WTC11 (cell line): ENCODE results near the gene TWF2. TPM values are rescaled to one million over a fixed set of nuclear protein-coding genes. Genes with fewer than 3 reads are reported as not detected.

Source experiments
- ATAC-seq: fragments of 200-7000 bp; cut with Tn5 transposase; 2 replicates; pipeline ENCODE4 v1.10.0; 2021; ENCODE audit warnings: mild to moderate bottlenecking, moderate library complexity
- CTCF ChIA-PET: fragments of 300-600 bp; sonication (Branson Sonifier 250); formaldehyde crosslinking; loops from one replicate; lab custom pipeline; 2021; ENCODE audit warnings: antibody characterized with exemption; lab: Charles Lee
- POLR2A ChIA-PET: fragments of 350-600 bp; sonication (Branson Sonifier 250); formaldehyde crosslinking; loops from one replicate; lab custom pipeline; 2021; ENCODE audit warnings: antibody characterized with exemption; lab: Charles Lee
- DNase-seq: peaks from one replicate; pipeline ENCODE4 v3.0.0; 2021; ENCODE audit warnings: low spot score
- H3K27ac Mint-ChIP-seq: 2 replicates; pipeline ENCODE4 v1.8.0; 2021; ENCODE audit warnings: mixed read lengths
- H3K27me3 Mint-ChIP-seq: 2 replicates; pipeline ENCODE4 v1.8.0; 2021; ENCODE audit warnings: low read depth, mild to moderate bottlenecking, moderate library complexity, mixed read lengths
- H3K36me3 Mint-ChIP-seq: 2 replicates; pipeline ENCODE4 v1.8.0; 2021; ENCODE audit warnings: mixed read lengths
- H3K4me1 Mint-ChIP-seq: 2 replicates; pipeline ENCODE4 v1.8.0; 2022; ENCODE audit warnings: mixed read lengths
- H3K4me3 Mint-ChIP-seq: 2 replicates; pipeline ENCODE4 v1.8.0; 2021; ENCODE audit warnings: mild to moderate bottlenecking, moderate library complexity, mixed read lengths
- H3K9me3 Mint-ChIP-seq: 2 replicates; pipeline ENCODE4 v1.8.0; 2021; ENCODE audit warnings: mixed read lengths
- GRHL2 ChIP-seq: fragments of 250-450 bp; sonication (Bioruptor Pico); IDR thresholded peaks from 2 replicates; pipeline ENCODE4 v1.8.0; 2022; ENCODE audit warnings: mild to moderate bottlenecking, moderate library complexity; ENCODE audit not compliant: insufficient replicate concordance, severe bottlenecking
- MXD4 ChIP-seq: fragments of 250-450 bp; sonication (Bioruptor Pico); IDR thresholded peaks from 2 replicates; pipeline ENCODE4 v1.8.0; 2021; ENCODE audit warnings: mild to moderate bottlenecking, moderate library complexity, borderline replicate concordance
- NFE2L1 ChIP-seq: sonication (generic); formaldehyde crosslinking; IDR thresholded peaks from 2 replicates; pipeline ENCODE4 v1.8.1; 2023; ENCODE audit warnings: missing genetic modification reagents
- OVOL2 ChIP-seq: fragments of 250-450 bp; sonication (Bioruptor Pico); IDR thresholded peaks from 2 replicates; pipeline ENCODE4 v1.9.0; 2021; ENCODE audit warnings: mild to moderate bottlenecking, borderline replicate concordance
- RORB ChIP-seq: fragments of 250-450 bp; sonication (Bioruptor Pico); IDR thresholded peaks from 2 replicates; pipeline ENCODE4 v1.9.0; 2021; ENCODE audit warnings: mild to moderate bottlenecking
- SP1 ChIP-seq: sonication (generic); formaldehyde crosslinking; conservative IDR thresholded peaks from 2 replicates; pipeline ENCODE4 v1.8.1; 2022; ENCODE audit warnings: missing genetic modification reagents
- TP53 ChIP-seq: sonication (generic); formaldehyde crosslinking; IDR thresholded peaks from 2 replicates; pipeline ENCODE4 v1.8.1; 2023; ENCODE audit warnings: mild to moderate bottlenecking, missing genetic modification reagents
- ZNF416 ChIP-seq: fragments of 250-450 bp; sonication (Bioruptor Pico); IDR thresholded peaks from 2 replicates; pipeline ENCODE4 v1.9.0; 2021; ENCODE audit warnings: mild to moderate bottlenecking, inconsistent platforms
- total RNA-seq: library from RNA; stranded (reverse); gene quantifications from 3 replicates; pipeline ENCODE4 v1.2.3, GENCODE V29; 2021
- TF ChIP-seq, protein P1 (sequence below): sonication (generic); formaldehyde crosslinking; IDR thresholded peaks from 2 replicates; pipeline ENCODE4 v1.8.1; 2023; ENCODE audit warnings: mild to moderate bottlenecking, missing genetic modification reagents, moderate library complexity
- TF ChIP-seq, protein P2 (sequence below): fragments of 200-600 bp; IDR thresholded peaks from 2 replicates; pipeline ENCODE4 v1.8.0; 2022; ENCODE audit warnings: antibody characterized with exemption
- TF ChIP-seq, protein P3 (sequence below): fragments of 250-450 bp; sonication (Bioruptor Pico); IDR thresholded peaks from 2 replicates; pipeline ENCODE4 v1.9.0; 2021; ENCODE audit warnings: mild to moderate bottlenecking
- TF ChIP-seq, protein P4 (sequence below): fragments of 250-450 bp; sonication (Bioruptor Pico); conservative IDR thresholded peaks from 2 replicates; pipeline ENCODE4 v1.9.0; 2021; ENCODE audit warnings: mild to moderate bottlenecking
- TF ChIP-seq, protein P5 (sequence below): sonication (generic); formaldehyde crosslinking; IDR thresholded peaks from 2 replicates; pipeline ENCODE4 v1.8.1; 2022; ENCODE audit warnings: mild to moderate bottlenecking, moderate library complexity, missing genetic modification reagents
- TF ChIP-seq, protein P6 (sequence below): fragments of 250-450 bp; sonication (Bioruptor Pico); IDR thresholded peaks from 2 replicates; pipeline ENCODE4 v1.9.0; 2021; ENCODE audit warnings: mild to moderate bottlenecking
- TF ChIP-seq, protein P7 (sequence below): sonication (generic); formaldehyde crosslinking; IDR thresholded peaks from 2 replicates; pipeline ENCODE4 v1.8.0; 2022; ENCODE audit warnings: mild to moderate bottlenecking, missing genetic modification reagents
- TF ChIP-seq, protein P8 (sequence below): sonication (generic); formaldehyde crosslinking; IDR thresholded peaks from 2 replicates; pipeline ENCODE4 v1.8.0; 2022; ENCODE audit warnings: missing genetic modification reagents
- TF ChIP-seq, protein P9 (sequence below): fragments of 250-450 bp; sonication (Bioruptor Pico); IDR thresholded peaks from 2 replicates; pipeline ENCODE4 v2.1.2; 2022; ENCODE audit warnings: mild to moderate bottlenecking, moderate library complexity

The TWF2 gene
- total RNA-seq, 1 experiment from 2014 or later = 71.1 TPM

DNA sequence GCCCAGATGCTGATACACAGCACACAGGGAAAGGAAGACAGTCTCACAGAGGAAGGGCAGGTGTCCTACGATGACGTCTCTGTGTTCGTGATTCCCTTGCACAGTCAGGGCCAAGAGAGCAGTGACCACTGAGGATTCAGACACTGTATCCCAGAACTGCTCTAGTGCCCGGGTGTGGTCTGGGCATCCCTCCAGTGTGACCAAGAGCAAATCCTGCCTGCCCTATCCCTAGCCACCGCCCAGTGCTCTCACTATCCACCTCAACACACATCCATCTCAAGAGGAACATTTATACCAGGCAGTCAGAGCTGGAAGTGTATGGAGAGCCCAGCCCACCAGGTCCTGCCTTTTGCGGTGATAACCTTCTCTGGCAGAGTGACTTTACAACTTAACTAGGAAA, 10.7 kb upstream of the TWF2 start:
- POLR2A ChIA-PET = interaction anchor here (1.5 to 1.6 kb wide), 2 partner anchors 9 to 28 kb away, joined by 4 to 5 read pairs; no protein-coding TSS in a partner anchor
- TF ChIP-seq, protein P1, sequence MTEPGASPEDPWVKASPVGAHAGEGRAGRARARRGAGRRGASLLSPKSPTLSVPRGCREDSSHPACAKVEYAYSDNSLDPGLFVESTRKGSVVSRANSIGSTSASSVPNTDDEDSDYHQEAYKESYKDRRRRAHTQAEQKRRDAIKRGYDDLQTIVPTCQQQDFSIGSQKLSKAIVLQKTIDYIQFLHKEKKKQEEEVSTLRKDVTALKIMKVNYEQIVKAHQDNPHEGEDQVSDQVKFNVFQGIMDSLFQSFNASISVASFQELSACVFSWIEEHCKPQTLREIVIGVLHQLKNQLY = no peak
- TF ChIP-seq, protein P2, sequence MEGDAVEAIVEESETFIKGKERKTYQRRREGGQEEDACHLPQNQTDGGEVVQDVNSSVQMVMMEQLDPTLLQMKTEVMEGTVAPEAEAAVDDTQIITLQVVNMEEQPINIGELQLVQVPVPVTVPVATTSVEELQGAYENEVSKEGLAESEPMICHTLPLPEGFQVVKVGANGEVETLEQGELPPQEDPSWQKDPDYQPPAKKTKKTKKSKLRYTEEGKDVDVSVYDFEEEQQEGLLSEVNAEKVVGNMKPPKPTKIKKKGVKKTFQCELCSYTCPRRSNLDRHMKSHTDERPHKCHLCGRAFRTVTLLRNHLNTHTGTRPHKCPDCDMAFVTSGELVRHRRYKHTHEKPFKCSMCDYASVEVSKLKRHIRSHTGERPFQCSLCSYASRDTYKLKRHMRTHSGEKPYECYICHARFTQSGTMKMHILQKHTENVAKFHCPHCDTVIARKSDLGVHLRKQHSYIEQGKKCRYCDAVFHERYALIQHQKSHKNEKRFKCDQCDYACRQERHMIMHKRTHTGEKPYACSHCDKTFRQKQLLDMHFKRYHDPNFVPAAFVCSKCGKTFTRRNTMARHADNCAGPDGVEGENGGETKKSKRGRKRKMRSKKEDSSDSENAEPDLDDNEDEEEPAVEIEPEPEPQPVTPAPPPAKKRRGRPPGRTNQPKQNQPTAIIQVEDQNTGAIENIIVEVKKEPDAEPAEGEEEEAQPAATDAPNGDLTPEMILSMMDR = no peak
- TF ChIP-seq SP1 (CRISPR knock-in tag) (no peak), ZNF416 (CRISPR knock-in tag) (no peak), GRHL2 (CRISPR knock-in tag) (no peak), MXD4 (CRISPR knock-in tag) (no peak), TP53 (no peak), NFE2L1 (no peak), OVOL2 (CRISPR knock-in tag) (no peak), RORB (no peak)
- TF ChIP-seq, protein P3, sequence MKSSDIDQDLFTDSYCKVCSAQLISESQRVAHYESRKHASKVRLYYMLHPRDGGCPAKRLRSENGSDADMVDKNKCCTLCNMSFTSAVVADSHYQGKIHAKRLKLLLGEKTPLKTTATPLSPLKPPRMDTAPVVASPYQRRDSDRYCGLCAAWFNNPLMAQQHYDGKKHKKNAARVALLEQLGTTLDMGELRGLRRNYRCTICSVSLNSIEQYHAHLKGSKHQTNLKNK = no peak
- TF ChIP-seq, protein P4, sequence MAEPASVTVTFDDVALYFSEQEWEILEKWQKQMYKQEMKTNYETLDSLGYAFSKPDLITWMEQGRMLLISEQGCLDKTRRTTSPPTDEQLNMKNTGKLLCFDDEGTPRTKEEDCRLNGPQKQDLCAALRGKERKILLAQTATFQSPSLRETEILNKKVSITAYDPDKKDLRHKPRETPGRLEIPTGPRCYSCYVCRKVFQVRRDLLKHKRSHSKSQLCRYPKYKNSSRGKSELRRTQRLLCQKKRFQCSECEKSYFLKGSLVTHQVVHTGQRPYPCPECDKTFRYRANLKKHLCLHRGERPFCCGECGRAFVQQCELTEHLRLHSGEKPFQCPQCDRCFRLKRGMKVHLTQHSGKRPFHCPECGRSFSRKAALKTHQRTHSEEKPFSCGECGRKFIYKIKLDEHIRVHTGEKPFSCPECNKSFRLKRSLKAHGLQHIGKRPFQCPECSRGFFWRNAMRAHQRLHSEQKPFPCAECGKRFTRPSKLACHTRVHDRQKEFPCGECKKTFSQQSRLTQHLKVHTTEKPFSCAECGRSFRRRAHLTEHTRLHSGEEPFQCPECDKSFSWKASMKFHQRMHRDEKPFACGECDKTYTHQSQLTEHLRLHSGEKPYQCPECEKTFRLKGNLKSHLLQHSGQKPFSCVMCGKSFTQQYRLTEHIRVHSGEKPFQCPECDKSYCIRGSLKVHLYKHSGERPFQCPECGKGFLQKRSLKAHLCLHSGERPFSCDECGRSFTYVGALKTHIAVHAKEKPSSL (CRISPR knock-in tag) = no peak
- TF ChIP-seq, protein P5, sequence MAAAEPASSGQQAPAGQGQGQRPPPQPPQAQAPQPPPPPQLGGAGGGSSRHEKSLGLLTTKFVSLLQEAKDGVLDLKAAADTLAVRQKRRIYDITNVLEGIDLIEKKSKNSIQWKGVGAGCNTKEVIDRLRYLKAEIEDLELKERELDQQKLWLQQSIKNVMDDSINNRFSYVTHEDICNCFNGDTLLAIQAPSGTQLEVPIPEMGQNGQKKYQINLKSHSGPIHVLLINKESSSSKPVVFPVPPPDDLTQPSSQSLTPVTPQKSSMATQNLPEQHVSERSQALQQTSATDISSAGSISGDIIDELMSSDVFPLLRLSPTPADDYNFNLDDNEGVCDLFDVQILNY (CRISPR knock-in tag) = no peak
- TF ChIP-seq, protein P6, sequence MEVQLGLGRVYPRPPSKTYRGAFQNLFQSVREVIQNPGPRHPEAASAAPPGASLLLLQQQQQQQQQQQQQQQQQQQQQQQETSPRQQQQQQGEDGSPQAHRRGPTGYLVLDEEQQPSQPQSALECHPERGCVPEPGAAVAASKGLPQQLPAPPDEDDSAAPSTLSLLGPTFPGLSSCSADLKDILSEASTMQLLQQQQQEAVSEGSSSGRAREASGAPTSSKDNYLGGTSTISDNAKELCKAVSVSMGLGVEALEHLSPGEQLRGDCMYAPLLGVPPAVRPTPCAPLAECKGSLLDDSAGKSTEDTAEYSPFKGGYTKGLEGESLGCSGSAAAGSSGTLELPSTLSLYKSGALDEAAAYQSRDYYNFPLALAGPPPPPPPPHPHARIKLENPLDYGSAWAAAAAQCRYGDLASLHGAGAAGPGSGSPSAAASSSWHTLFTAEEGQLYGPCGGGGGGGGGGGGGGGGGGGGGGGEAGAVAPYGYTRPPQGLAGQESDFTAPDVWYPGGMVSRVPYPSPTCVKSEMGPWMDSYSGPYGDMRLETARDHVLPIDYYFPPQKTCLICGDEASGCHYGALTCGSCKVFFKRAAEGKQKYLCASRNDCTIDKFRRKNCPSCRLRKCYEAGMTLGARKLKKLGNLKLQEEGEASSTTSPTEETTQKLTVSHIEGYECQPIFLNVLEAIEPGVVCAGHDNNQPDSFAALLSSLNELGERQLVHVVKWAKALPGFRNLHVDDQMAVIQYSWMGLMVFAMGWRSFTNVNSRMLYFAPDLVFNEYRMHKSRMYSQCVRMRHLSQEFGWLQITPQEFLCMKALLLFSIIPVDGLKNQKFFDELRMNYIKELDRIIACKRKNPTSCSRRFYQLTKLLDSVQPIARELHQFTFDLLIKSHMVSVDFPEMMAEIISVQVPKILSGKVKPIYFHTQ (CRISPR knock-in tag) = no peak
- TF ChIP-seq, protein P7, sequence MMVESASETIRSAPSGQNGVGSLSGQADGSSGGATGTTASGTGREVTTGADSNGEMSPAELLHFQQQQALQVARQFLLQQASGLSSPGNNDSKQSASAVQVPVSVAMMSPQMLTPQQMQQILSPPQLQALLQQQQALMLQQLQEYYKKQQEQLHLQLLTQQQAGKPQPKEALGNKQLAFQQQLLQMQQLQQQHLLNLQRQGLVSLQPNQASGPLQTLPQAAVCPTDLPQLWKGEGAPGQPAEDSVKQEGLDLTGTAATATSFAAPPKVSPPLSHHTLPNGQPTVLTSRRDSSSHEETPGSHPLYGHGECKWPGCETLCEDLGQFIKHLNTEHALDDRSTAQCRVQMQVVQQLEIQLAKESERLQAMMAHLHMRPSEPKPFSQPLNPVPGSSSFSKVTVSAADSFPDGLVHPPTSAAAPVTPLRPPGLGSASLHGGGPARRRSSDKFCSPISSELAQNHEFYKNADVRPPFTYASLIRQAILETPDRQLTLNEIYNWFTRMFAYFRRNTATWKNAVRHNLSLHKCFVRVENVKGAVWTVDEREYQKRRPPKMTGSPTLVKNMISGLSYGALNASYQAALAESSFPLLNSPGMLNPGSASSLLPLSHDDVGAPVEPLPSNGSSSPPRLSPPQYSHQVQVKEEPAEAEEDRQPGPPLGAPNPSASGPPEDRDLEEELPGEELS (CRISPR knock-in tag) = no peak
- TF ChIP-seq, protein P8, sequence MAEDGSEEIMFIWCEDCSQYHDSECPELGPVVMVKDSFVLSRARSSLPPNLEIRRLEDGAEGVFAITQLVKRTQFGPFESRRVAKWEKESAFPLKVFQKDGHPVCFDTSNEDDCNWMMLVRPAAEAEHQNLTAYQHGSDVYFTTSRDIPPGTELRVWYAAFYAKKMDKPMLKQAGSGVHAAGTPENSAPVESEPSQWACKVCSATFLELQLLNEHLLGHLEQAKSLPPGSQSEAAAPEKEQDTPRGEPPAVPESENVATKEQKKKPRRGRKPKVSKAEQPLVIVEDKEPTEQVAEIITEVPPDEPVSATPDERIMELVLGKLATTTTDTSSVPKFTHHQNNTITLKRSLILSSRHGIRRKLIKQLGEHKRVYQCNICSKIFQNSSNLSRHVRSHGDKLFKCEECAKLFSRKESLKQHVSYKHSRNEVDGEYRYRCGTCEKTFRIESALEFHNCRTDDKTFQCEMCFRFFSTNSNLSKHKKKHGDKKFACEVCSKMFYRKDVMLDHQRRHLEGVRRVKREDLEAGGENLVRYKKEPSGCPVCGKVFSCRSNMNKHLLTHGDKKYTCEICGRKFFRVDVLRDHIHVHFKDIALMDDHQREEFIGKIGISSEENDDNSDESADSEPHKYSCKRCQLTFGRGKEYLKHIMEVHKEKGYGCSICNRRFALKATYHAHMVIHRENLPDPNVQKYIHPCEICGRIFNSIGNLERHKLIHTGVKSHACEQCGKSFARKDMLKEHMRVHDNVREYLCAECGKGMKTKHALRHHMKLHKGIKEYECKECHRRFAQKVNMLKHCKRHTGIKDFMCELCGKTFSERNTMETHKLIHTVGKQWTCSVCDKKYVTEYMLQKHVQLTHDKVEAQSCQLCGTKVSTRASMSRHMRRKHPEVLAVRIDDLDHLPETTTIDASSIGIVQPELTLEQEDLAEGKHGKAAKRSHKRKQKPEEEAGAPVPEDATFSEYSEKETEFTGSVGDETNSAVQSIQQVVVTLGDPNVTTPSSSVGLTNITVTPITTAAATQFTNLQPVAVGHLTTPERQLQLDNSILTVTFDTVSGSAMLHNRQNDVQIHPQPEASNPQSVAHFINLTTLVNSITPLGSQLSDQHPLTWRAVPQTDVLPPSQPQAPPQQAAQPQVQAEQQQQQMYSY (CRISPR knock-in tag) = no peak
- TF ChIP-seq, protein P9, sequence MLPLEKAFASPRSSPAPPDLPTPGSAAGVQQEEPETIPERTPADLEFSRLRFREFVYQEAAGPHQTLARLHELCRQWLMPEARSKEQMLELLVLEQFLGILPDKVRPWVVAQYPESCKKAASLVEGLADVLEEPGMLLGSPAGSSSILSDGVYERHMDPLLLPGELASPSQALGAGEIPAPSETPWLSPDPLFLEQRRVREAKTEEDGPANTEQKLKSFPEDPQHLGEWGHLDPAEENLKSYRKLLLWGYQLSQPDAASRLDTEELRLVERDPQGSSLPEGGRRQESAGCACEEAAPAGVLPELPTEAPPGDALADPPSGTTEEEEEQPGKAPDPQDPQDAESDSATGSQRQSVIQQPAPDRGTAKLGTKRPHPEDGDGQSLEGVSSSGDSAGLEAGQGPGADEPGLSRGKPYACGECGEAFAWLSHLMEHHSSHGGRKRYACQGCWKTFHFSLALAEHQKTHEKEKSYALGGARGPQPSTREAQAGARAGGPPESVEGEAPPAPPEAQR (CRISPR knock-in tag) = no peak
- H3K9me3 Mint-ChIP-seq = no peaks in the 10 kb centered on the region
- CTCF ChIA-PET = interaction anchor here (1.1 to 2.3 kb wide), 7 partner anchors 11 to 29 kb away, joined by 3 to 22 read pairs (median 6); partner anchors contain the start of genes TWF2 and WDR82
- no peak for DNase-seq
- no peak overlapping the region for H3K27ac Mint-ChIP-seq
- H3K4me3 Mint-ChIP-seq = no peak overlapping the region
- H3K36me3 Mint-ChIP-seq = peaks cover 16% of the 10 kb centered on the region
- peaks cover 27% of the 10 kb centered on the region for H3K27me3 Mint-ChIP-seq
- ATAC-seq = no peak
- peaks cover 9% of the 10 kb centered on the region; the same call in 1 of the 2 replicates for H3K4me1 Mint-ChIP-seq
